ENCODE measurements around the gene KIFBP. TPM values are rescaled to one million over a fixed set of nuclear protein-coding genes. Genes with fewer than 3 reads are reported as not detected.

Gene KIFBP, protein sequence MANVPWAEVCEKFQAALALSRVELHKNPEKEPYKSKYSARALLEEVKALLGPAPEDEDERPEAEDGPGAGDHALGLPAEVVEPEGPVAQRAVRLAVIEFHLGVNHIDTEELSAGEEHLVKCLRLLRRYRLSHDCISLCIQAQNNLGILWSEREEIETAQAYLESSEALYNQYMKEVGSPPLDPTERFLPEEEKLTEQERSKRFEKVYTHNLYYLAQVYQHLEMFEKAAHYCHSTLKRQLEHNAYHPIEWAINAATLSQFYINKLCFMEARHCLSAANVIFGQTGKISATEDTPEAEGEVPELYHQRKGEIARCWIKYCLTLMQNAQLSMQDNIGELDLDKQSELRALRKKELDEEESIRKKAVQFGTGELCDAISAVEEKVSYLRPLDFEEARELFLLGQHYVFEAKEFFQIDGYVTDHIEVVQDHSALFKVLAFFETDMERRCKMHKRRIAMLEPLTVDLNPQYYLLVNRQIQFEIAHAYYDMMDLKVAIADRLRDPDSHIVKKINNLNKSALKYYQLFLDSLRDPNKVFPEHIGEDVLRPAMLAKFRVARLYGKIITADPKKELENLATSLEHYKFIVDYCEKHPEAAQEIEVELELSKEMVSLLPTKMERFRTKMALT
- total RNA-seq = 10 to 100 TPM; 10.9 to 12.7 TPM

DNA sequence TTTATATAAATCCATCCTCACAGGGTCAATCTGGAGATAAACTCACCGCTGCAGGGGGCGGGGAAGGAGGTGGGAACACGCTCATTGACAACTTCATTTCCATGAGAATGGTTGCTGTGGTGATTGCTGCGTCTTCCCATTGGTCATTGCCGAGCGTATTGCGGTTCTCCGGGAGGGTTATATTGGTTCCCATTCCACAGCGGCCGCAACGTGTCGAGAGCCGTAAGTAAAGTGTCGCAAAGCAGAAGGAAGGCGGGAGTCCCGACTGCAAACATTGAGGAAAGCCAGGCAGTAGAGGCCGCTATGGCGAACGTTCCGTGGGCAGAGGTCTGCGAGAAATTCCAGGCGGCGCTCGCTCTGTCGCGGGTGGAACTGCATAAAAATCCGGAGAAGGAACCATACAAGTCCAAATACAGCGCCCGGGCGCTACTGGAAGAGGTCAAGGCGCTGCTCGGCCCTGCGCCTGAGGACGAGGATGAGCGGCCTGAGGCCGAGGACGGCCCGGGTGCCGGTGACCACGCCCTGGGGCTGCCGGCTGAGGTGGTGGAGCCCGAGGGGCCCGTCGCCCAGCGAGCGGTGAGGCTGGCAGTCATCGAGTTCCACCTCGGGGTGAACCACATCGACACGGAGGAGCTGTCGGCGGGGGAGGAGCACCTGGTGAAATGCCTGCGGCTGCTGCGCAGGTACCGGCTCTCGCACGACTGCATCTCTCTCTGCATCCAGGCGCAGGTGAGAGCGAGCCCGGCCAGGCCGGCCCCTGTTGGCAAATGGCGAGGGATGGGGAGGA is at the start of gene KIFBP:
KIFBP (plus strand) TSS at position 274 of the 787 bp plus-strand sequence; CDS start at position 304, 30 bp downstream.

DNA sequence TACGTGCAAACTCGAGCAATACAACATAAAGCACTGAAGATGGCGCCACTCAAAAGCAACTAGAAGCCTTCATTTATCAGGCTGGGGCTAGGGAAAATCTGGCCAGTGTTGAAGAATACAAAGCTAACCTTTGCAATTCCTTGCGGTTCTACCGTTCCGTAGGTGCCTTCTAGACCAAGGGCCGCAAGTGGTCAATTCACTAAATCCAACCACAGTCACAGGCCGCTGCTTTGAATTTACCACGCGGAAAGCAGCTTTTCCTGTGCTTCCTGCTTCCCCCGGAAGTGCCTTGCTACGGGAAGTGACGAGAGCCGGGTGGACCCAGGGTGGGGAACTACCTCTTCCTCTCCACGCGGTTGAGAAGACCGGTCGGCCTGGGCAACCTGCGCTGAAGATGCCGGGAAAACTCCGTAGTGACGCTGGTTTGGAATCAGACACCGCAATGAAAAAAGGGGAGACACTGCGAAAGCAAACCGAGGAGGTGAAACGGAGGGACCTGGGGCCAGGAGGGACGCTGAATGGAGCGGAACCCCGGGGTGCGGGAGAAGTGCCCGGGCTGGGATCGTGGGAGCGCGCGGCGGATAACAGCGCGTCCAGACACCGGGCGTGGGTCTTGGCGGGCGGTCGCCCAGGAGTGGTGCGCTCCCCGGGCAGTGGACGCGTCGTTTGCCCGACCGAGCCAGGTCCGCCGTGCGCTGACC is 32.6 kb upstream of the KIFBP start, which contains the start of gene DDX21:
DDX21 (plus strand) TSS at position 339 of the 701 bp plus-strand sequence; CDS start at position 395, 56 bp downstream.

Other genes with a start within 250 kb of the KIFBP start
- gene STOX1, start 161.3 kb upstream of the KIFBP start, total RNA-seq = 1 to 10 TPM in 1 of 2 experiments, under 1 TPM in 1; 0.86 to 1.2 TPM
- 10 to 100 TPM; 45.2 to 48.9 TPM for gene DDX50, start 87.5 kb upstream of the KIFBP start, total RNA-seq
- 10 to 100 TPM; 77.1 to 79.1 TPM for gene DDX21, start 32.6 kb upstream of the KIFBP start, total RNA-seq
- gene SRGN, start 99.3 kb downstream of the KIFBP start, total RNA-seq = 100 to 1,000 TPM; 145 to 150 TPM
- gene VPS26A, start 135.4 kb downstream of the KIFBP start, total RNA-seq = 10 to 100 TPM; 39.7 to 40.6 TPM
- gene SUPV3L1, start 191.4 kb downstream of the KIFBP start, total RNA-seq = 10 to 100 TPM; 30.0 to 30.3 TPM
- 1 to 10 TPM; 6.9 to 9.6 TPM for gene HKDC1, start 231.5 kb downstream of the KIFBP start, total RNA-seq

Measured in activated naive CD4-positive, alpha-beta T cell treated with anti-CD3 and anti-CD28 coated beads, Interleukin-2, amount 10 ng/mL, durations not matched to agents 5 hours and 36 hours (primary cell).